Heart left ventricle (tissue), 16 donors: Measurements from ENCODE around the gene PLPPR1. TPM values are rescaled to one million over a fixed set of nuclear protein-coding genes. Genes with fewer than 3 reads are reported as not detected.

Source experiments
- ATAC-seq, 4 donors: fragments of 200-7000 bp; cut with Tn5 transposase; one replicate each; pipeline ENCODE4 v1.9.1; 2020 to 2022; ENCODE audit warnings: moderate library complexity in 4 of 4, mild to moderate bottlenecking in 3 of 4, moderate number of reproducible peaks in 1 of 4
- DNase-seq, 5 donors: peaks; one replicate each; pipeline ENCODE4 v3.0.0-alpha.2; 2020
- H3K27ac ChIP-seq, 12 donors: fragments of 200-600 bp; sonication (generic) in 4 of 12; one replicate each; pipeline versions ENCODE4 v1.5.0 to v1.8.0; 2016 to 2022; ENCODE audit warnings: mild to moderate bottlenecking in 2 of 12
- H3K27me3 ChIP-seq, 9 donors: fragments of 200-600 bp; sonication (generic) in 2 of 9; one replicate each; pipeline versions ENCODE4 v1.5.1 to v1.8.0; 2016 to 2022; ENCODE audit warnings: mild to moderate bottlenecking in 3 of 9
- H3K36me3 ChIP-seq, 9 donors: fragments of 200-600 bp; sonication (generic) in 2 of 9; one replicate each; pipeline versions ENCODE4 v1.5.0 to v1.8.0; 2018 to 2022; ENCODE audit warnings: mild to moderate bottlenecking in 2 of 9
- H3K4me1 ChIP-seq, 12 donors: fragments of 200-600 bp; sonication (generic) in 4 of 12; one replicate each; pipeline versions ENCODE4 v1.5.0 to v1.8.0; 2016 to 2022; ENCODE audit warnings: mild to moderate bottlenecking in 3 of 12
- H3K4me3 ChIP-seq, 12 donors: fragments of 200-600 bp; sonication (generic) in 4 of 12; one replicate each; pipeline versions ENCODE4 v1.5.0 to v1.8.0; 2017 to 2022; ENCODE audit warnings: mild to moderate bottlenecking in 9 of 12, moderate library complexity in 4 of 12
- H3K9me3 ChIP-seq, 12 donors: fragments of 200-600 bp; sonication (generic) in 4 of 12; one replicate each; pipeline versions ENCODE4 v1.5.0 to v1.8.0; 2016 to 2022; ENCODE audit warnings: mild to moderate bottlenecking in 1 of 12
- CTCF ChIP-seq, 12 donors: fragments of 200-600 bp; sonication (generic) in 4 of 12; IDR thresholded peaks; one replicate each; pipeline versions ENCODE4 v1.5.0 to v1.8.0; 2018 to 2022; ENCODE audit warnings: antibody characterized with exemption in 12 of 12, mild to moderate bottlenecking in 5 of 12
- POLR2A ChIP-seq, 2 donors: fragments of 450-650 bp; IDR thresholded peaks; one replicate each; pipeline ENCODE4 v1.6.1; 2017; ENCODE audit warnings: antibody characterized with exemption in 2 of 2, mild to moderate bottlenecking in 2 of 2, moderate library complexity in 2 of 2
- WGBS, 4 donors: extraction: QIAGEN DNeasy Blood & Tissue Kit in 2 of 4; methylation state at CpG; one replicate each; pipeline versions ENCODE4 v1.1.5 to v1.1.7; 2013 to 2018; 5-methylcytosine and 5-hydroxymethylcytosine counted together
- intact Hi-C, 10 donors: fragments of 100-400 bp; cut with DNase I; formaldehyde crosslinking; loops; one replicate each; pipeline versions ENCODE4 v1.11.1 to v1.14.2; 2022
- polyA plus RNA-seq, 2 donors: library from polyadenylated mRNA; stranded (reverse); fragments of 200-250 nt; gene quantifications; one replicate each; pipeline ENCODE4 v1.2.3, GENCODE V29; 2013
- total RNA-seq, 9 donors: library from RNA; depleted of rRNA in 2 of 9; stranded (reverse); fragments of >200 nt in 2 of 9; fragmentation: NEBNext Ultra II Directional in 3 of 9; extraction: Animal tissue kit (Norgen Biotek cat#: 25700) in 3 of 9; gene quantifications; one replicate each; pipeline versions ENCODE4 v1.1.0 to v1.2.4, GENCODE V29; 2016 to 2023
- donor health status: ischemic (EF 13 %, LVEDD 7.1; RV severe dilation, severe dysfunction).
- donor health status: healthy with polysubstance abuse.
- donor health status: DM: no; HTN: yes; CAD: no.
- donor health status: DM: no; HTN: no; CAD: no.
- donor health status: ischemic (EF 25% LVEDD 6.9; RV normal size, moderate dysfunction).
- donor health status: ischemic (EF 25% LVEDD 5.7; RV mildly dilated, moderate dysfunction).
- donor health status: healthy.
- donor health status: DM: yes; HTN: yes; CAD: no.
- donor health status: ischemic (EF 35%, LVEDD 5.7; RV mildly dilated, moderate dysfunction).
- donor health status: nonischemic (EF 11% LVEDD 7.7; RV severe dilation, severe dysfunction).
- donor health status: DM: yes; HTN: yes; CAD: no.
- donor health status: PGD.
- donor health status: ischemic (EF 29% LVEDD 5.4; RV normal size, mild dysfunction).
- donor health status: nonischemic (EF 23%, LVEDD 6.1; RV moderate dilation, normal function).

The PLPPR1 gene
- total and polyA plus RNA-seq, 11 donors: 0.33 TPM; not detected in 10

GRCh38 chr9:101333926-101334702, 305.6 kb downstream of the PLPPR1 start:
- intact Hi-C loops: no loop called here
- no peaks in the 10 kb centered on the region for H3K36me3 ChIP-seq
- no peak overlapping the region for H3K27ac ChIP-seq
- TF ChIP-seq POLR2A (IDR thresholded peaks at IDR 0.05): no peak
- no peak for TF ChIP-seq CTCF (IDR thresholded peaks at IDR 0.05)
- H3K4me3 ChIP-seq: no peak overlapping the region
- 70 to 75% (median 71%) methylated on average over 20 to 25 of the region's 25 CpGs for WGBS, 4 donors
- ATAC-seq: no peak
- H3K27me3 ChIP-seq: no peaks in the 10 kb centered on the region
- no peaks in the 10 kb centered on the region for H3K4me1 ChIP-seq
- no peaks in the 10 kb centered on the region for H3K9me3 ChIP-seq
- no peak for DNase-seq

GRCh38 chr9:101336091-101336490, 307.6 kb downstream of the PLPPR1 start:
- no peak overlapping the region for H3K27ac ChIP-seq
- intact Hi-C loops: no loop called here
- ATAC-seq: no peak
- no peaks in the 10 kb centered on the region for H3K36me3 ChIP-seq
- no peaks in the 10 kb centered on the region for H3K27me3 ChIP-seq
- H3K9me3 ChIP-seq: no peaks in the 10 kb centered on the region
- H3K4me3 ChIP-seq: no peak overlapping the region
- H3K4me1 ChIP-seq: no peaks in the 10 kb centered on the region
- no peak for DNase-seq
- TF ChIP-seq POLR2A (IDR thresholded peaks at IDR 0.05): no peak
- TF ChIP-seq CTCF (IDR thresholded peaks at IDR 0.05): no peak

- no peaks in the 10 kb centered on the region for H3K27me3 ChIP-seq
- H3K27ac ChIP-seq: no peak overlapping the region
- H3K36me3 ChIP-seq: no peaks in the 10 kb centered on the region
- no peak for DNase-seq
- TF ChIP-seq POLR2A (IDR thresholded peaks at IDR 0.05) (no peak), CTCF (IDR thresholded peaks at IDR 0.05) (no peak)
- no peaks in the 10 kb centered on the region for H3K4me1 ChIP-seq
- WGBS, 4 donors: 68 to 89% (median 83%) methylated on average over 2 of the region's 2 CpGs
- no peaks in the 10 kb centered on the region for H3K9me3 ChIP-seq
- no peak overlapping the region for H3K4me3 ChIP-seq
- ATAC-seq: no peak
- intact Hi-C loops: no loop called here
These were observed 308.7 kb downstream of the PLPPR1 start for GRCh38 chr9:101337237-101337636.

GRCh38 chr9:101341958-101342357, 313.4 kb downstream of the PLPPR1 start:
- H3K4me1 ChIP-seq: no peaks in the 10 kb centered on the region
- H3K9me3 ChIP-seq: no peaks in the 10 kb centered on the region
- H3K4me3 ChIP-seq: no peak overlapping the region
- H3K27me3 ChIP-seq: no peaks in the 10 kb centered on the region
- H3K36me3 ChIP-seq: no peaks in the 10 kb centered on the region
- TF ChIP-seq CTCF (IDR thresholded peaks at IDR 0.05) (no peak), POLR2A (IDR thresholded peaks at IDR 0.05) (no peak)
- DNase-seq (no peak), ATAC-seq (no peak)
- H3K27ac ChIP-seq: no peak overlapping the region
- intact Hi-C loops: no loop called here
